Neutrophil (primary cell): ENCODE measurements around the gene CYYR1.

Source experiments
- H3K27ac ChIP-seq: fragments of 200-600 bp; sonication (generic); 2 replicates; pipeline ENCODE4 v1.5.1; 2016; ENCODE audit warnings: mild to moderate bottlenecking, moderate library complexity
- H3K27me3 ChIP-seq: fragments of 200-600 bp; sonication (generic); 2 replicates; pipeline ENCODE4 v1.6.0; 2016; ENCODE audit warnings: mild to moderate bottlenecking
- H3K36me3 ChIP-seq: fragments of 200-600 bp; sonication (generic); 2 replicates; pipeline ENCODE4 v1.5.1; 2017
- H3K4me1 ChIP-seq, 2 experiments: fragments of 200-600 bp in 1 of 2; sonication (generic) in 1 of 2; 1 replicate in 1 of 2; 2 replicates in 1 of 2; pipeline versions ENCODE4 v1.5.1 to v1.6.1; 2013 to 2016; ENCODE audit warnings: low read depth in 1 of 2, low read length in 1 of 2, mild to moderate bottlenecking in 1 of 2, moderate library complexity in 1 of 2; ENCODE audit not compliant: control insufficient read depth in 1 of 2, insufficient read depth in 1 of 2
- H3K4me3 ChIP-seq, 2 experiments: fragments of 200-600 bp in 1 of 2; sonication (generic) in 1 of 2; 1 replicate in 1 of 2; 2 replicates in 1 of 2; pipeline ENCODE4 v1.5.1; 2013 to 2016; ENCODE audit warnings: low read depth in 1 of 2, low read length in 1 of 2, mild to moderate bottlenecking in 1 of 2, moderate library complexity in 1 of 2
- H3K9me3 ChIP-seq: fragments of 200-600 bp; sonication (generic); 2 replicates; pipeline ENCODE4 v1.5.1; 2016
- TF ChIP-seq, protein P1 (sequence below): fragments of 200-600 bp; sonication (generic); IDR thresholded peaks from 2 replicates; pipeline ENCODE4 v1.5.1; 2016; ENCODE audit warnings: antibody characterized with exemption

The CYYR1 gene

GRCh38 chr21:26451081-26451740 lies 121.9 kb downstream of the CYYR1 start:
- H3K4me1 ChIP-seq: no peaks in the 10 kb centered on the region
- H3K9me3 ChIP-seq: no peaks in the 10 kb centered on the region
- H3K27me3 ChIP-seq: no peaks in the 10 kb centered on the region
- TF ChIP-seq, protein P1, sequence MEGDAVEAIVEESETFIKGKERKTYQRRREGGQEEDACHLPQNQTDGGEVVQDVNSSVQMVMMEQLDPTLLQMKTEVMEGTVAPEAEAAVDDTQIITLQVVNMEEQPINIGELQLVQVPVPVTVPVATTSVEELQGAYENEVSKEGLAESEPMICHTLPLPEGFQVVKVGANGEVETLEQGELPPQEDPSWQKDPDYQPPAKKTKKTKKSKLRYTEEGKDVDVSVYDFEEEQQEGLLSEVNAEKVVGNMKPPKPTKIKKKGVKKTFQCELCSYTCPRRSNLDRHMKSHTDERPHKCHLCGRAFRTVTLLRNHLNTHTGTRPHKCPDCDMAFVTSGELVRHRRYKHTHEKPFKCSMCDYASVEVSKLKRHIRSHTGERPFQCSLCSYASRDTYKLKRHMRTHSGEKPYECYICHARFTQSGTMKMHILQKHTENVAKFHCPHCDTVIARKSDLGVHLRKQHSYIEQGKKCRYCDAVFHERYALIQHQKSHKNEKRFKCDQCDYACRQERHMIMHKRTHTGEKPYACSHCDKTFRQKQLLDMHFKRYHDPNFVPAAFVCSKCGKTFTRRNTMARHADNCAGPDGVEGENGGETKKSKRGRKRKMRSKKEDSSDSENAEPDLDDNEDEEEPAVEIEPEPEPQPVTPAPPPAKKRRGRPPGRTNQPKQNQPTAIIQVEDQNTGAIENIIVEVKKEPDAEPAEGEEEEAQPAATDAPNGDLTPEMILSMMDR: no peak
- H3K27ac ChIP-seq: no peak overlapping the region
- H3K4me3 ChIP-seq: no peak overlapping the region
- no peaks in the 10 kb centered on the region for H3K36me3 ChIP-seq

GRCh38 chr21:26449161-26449560 lies 123.9 kb downstream of the CYYR1 start:
- no peaks in the 10 kb centered on the region for H3K27me3 ChIP-seq
- no peak overlapping the region for H3K4me3 ChIP-seq
- no peak overlapping the region for H3K27ac ChIP-seq
- H3K4me1 ChIP-seq: no peaks in the 10 kb centered on the region
- TF ChIP-seq, protein P1: no peak
- no peaks in the 10 kb centered on the region for H3K9me3 ChIP-seq
- no peaks in the 10 kb centered on the region for H3K36me3 ChIP-seq

GRCh38 chr21:26448751-26449150 lies 124.3 kb downstream of the CYYR1 start:
- TF ChIP-seq, protein P1: no peak
- no peak overlapping the region for H3K4me3 ChIP-seq
- H3K9me3 ChIP-seq: no peaks in the 10 kb centered on the region
- no peak overlapping the region for H3K27ac ChIP-seq
- no peaks in the 10 kb centered on the region for H3K27me3 ChIP-seq
- no peaks in the 10 kb centered on the region for H3K36me3 ChIP-seq
- no peaks in the 10 kb centered on the region for H3K4me1 ChIP-seq

DNA sequence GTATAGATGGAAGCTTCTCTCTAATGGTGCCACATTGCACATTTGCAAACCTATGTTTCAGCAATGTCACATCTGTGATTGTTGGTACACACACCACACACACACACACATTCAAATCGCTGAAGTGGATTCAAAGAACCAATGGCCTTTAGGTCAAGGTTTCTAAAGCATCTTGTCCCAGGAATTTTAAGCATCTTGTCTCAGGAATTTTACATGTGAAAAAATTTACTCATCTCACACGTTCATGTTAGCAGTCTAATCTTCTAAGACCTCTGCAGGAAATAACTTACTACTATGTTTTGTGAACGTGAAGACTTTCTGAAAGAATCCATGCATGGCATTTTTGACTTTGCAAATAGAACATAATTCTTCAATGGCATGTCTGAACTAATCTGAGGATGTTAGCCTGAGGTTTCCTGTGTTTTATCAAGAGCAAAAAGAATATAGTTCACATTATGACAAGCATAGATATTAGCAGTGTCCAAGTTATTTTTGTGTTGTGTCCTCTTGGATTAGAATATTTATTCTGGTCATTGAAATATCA lies 125.1 kb downstream of the CYYR1 start:
- no peaks in the 10 kb centered on the region for H3K36me3 ChIP-seq
- H3K4me3 ChIP-seq: no peak overlapping the region
- H3K27me3 ChIP-seq: no peaks in the 10 kb centered on the region
- no peaks in the 10 kb centered on the region for H3K4me1 ChIP-seq
- H3K27ac ChIP-seq: no peak overlapping the region
- TF ChIP-seq, protein P1: no peak
- H3K9me3 ChIP-seq: no peaks in the 10 kb centered on the region

GRCh38 chr21:26445440-26445839 lies 127.6 kb downstream of the CYYR1 start:
- no peaks in the 10 kb centered on the region for H3K4me1 ChIP-seq
- TF ChIP-seq, protein P1: no peak
- no peak overlapping the region for H3K27ac ChIP-seq
- H3K9me3 ChIP-seq: no peaks in the 10 kb centered on the region
- H3K27me3 ChIP-seq: no peaks in the 10 kb centered on the region
- no peaks in the 10 kb centered on the region for H3K36me3 ChIP-seq
- no peak overlapping the region for H3K4me3 ChIP-seq
